Natural killer cell (primary cell): ENCODE results near the gene S100A6. TPM values are rescaled to one million over a fixed set of nuclear protein-coding genes. Genes with fewer than 3 reads are reported as not detected.
"Not testable (repeated sequence)": the region's sequence is repeated elsewhere in the genome, so short reads cannot be mapped to it uniquely, and the experiment has no call there.

Experiments used
- ATAC-seq, 3 donors: fragments of 150-1000 bp in 2 of 3; fragments of 200-7000 bp in 1 of 3; cut with Tn5 transposase; 1 replicate in 1 of 3; 2 replicates in 2 of 3; pipeline ENCODE4 v1.10.0; 2021; ENCODE audit warnings: mild to moderate bottlenecking in 2 of 3, moderate library complexity in 2 of 3
- DNase-seq, 2 donors: peaks; one replicate each; pipeline versions ENCODE4 v3.0.0 to v3.0.0-alpha.2; 2013 to 2021; ENCODE audit warnings: mixed read lengths in 1 of 2
- H3K27ac ChIP-seq: one replicate; pipeline ENCODE4 v1.5.1; 2013; ENCODE audit warnings: mild to moderate bottlenecking, low read length
- H3K27me3 ChIP-seq: one replicate; pipeline ENCODE4 v1.6.1; 2013; ENCODE audit warnings: low read length; ENCODE audit not compliant: control insufficient read depth, insufficient read depth
- H3K36me3 ChIP-seq: one replicate; pipeline ENCODE4 v1.6.1; 2013; ENCODE audit warnings: low read length; ENCODE audit not compliant: control insufficient read depth, insufficient read depth
- H3K4me1 ChIP-seq: one replicate; pipeline ENCODE4 v1.6.1; 2013; ENCODE audit warnings: low read length; ENCODE audit not compliant: control insufficient read depth, insufficient read depth
- H3K4me3 ChIP-seq: one replicate; pipeline ENCODE4 v1.5.1; 2013; ENCODE audit warnings: low read length
- H3K9me3 ChIP-seq: one replicate; pipeline ENCODE4 v1.6.1; 2013; ENCODE audit warnings: low read length; ENCODE audit not compliant: control insufficient read depth, insufficient read depth
- H3K27ac Mint-ChIP-seq, 2 donors: one replicate each; pipeline ENCODE4 v1.8.0; 2022; ENCODE audit warnings: mild to moderate bottlenecking in 2 of 2, mixed read lengths in 2 of 2, moderate library complexity in 1 of 2
- H3K27me3 Mint-ChIP-seq, 2 donors: one replicate each; pipeline ENCODE4 v1.8.0; 2022; ENCODE audit warnings: low read depth in 2 of 2, mixed read lengths in 2 of 2
- H3K36me3 Mint-ChIP-seq: one replicate; pipeline ENCODE4 v1.8.0; 2022; ENCODE audit warnings: mixed read lengths
- H3K4me1 Mint-ChIP-seq, 2 donors: one replicate each; pipeline ENCODE4 v1.8.0; 2022; ENCODE audit warnings: mixed read lengths in 2 of 2
- H3K4me3 Mint-ChIP-seq: one replicate; pipeline ENCODE4 v1.8.0; 2022; ENCODE audit warnings: mild to moderate bottlenecking, moderate library complexity, mixed read lengths
- H3K9me3 Mint-ChIP-seq, 2 donors: one replicate each; pipeline ENCODE4 v1.8.0; 2022; ENCODE audit warnings: mixed read lengths in 2 of 2
- CTCF ChIP-seq: fragments of 200-600 bp; IDR thresholded peaks from one replicate; pipeline ENCODE4 v1.8.0; 2022; ENCODE audit warnings: antibody characterized with exemption
- WGBS: methylation state at CpG from one replicate; pipeline ENCODE4 v1.1.7; 2013; ENCODE audit warnings: missing lambda C conversion rate; ENCODE audit not compliant: insufficient coverage; 5-methylcytosine and 5-hydroxymethylcytosine counted together
- intact Hi-C: fragments of 100-400 bp; cut with micrococcal nuclease; formaldehyde crosslinking; loops from one replicate; pipeline ENCODE4 v1.14.2; 2022
- total RNA-seq, 4 donors: library from RNA; stranded (reverse); fragments of 120-200 nt in 1 of 4; gene quantifications; one replicate each; pipeline versions ENCODE4 v1.2.3 to v1.2.4, GENCODE V29; 2013 to 2022

The S100A6 gene
- total RNA-seq, 3 donors from 2014 or later (not counting 1 experiment from before 2014, with no cell fraction given), result 174 to 261 (median 245) TPM

- DNase-seq, ATAC-seq: not testable (repeated sequence)
Observed at GRCh38 chr1:153521808-153522207, 14.0 kb downstream of the S100A6 start.

GRCh38 chr1:153520818-153521476, 14.8 kb downstream of the S100A6 start:
- DNase-seq (no peak), ATAC-seq (no peak)
- Mint-ChIP-seq H3K27me3 (no peaks in the 10 kb centered on the region), H3K4me3 (no peak overlapping the region), H3K27ac (no peak overlapping the region), H3K36me3 (no peaks in the 10 kb centered on the region), H3K4me1 (peaks cover 0 to 9% of the 10 kb centered on the region in 2 donors), H3K9me3 (no peaks in the 10 kb centered on the region)
- Histone ChIP-seq H3K36me3 (no peaks in the 10 kb centered on the region), H3K4me3 (no peak overlapping the region), H3K4me1 (no peaks in the 10 kb centered on the region), H3K27me3 (no peaks in the 10 kb centered on the region), H3K9me3 (no peaks in the 10 kb centered on the region), H3K27ac (no peak overlapping the region)
- 86% methylated on average over 3 of the region's 4 CpGs for WGBS
- no peak for TF ChIP-seq CTCF
- intact Hi-C loops, result no loop called here

More at GRCh38 chr1:153521808-153522207, 14.0 kb downstream of the S100A6 start:
- H3K27me3 ChIP-seq, intact Hi-C loops, H3K4me1 Mint-ChIP-seq, H3K27me3 Mint-ChIP-seq, H3K36me3 Mint-ChIP-seq, H3K9me3 ChIP-seq, H3K27ac Mint-ChIP-seq, H3K4me3 Mint-ChIP-seq, H3K4me3 ChIP-seq, H3K9me3 Mint-ChIP-seq, H3K27ac ChIP-seq, H3K36me3 ChIP-seq, H3K4me1 ChIP-seq: not testable (repeated sequence)
- 98% methylated on average over 37 of the region's 37 CpGs for WGBS

GRCh38 chr1:153520137-153520691, 15.6 kb downstream of the S100A6 start:
- not testable (repeated sequence) for H3K27ac Mint-ChIP-seq

GRCh38 chr1:153519242-153519641, 16.5 kb downstream of the S100A6 start:
- TF ChIP-seq CTCF, result no peak
- H3K4me3 Mint-ChIP-seq, result no peak overlapping the region
- H3K27ac Mint-ChIP-seq, result no peak overlapping the region
- 90% methylated on average over 3 of the region's 3 CpGs for WGBS
- H3K4me1 ChIP-seq, result peaks cover 4% of the 10 kb centered on the region
- no peak overlapping the region for H3K4me3 ChIP-seq
- no peaks in the 10 kb centered on the region for H3K36me3 ChIP-seq
- no peak for DNase-seq
- H3K27ac ChIP-seq, result no peak overlapping the region
- no peaks in the 10 kb centered on the region for H3K27me3 ChIP-seq
- no peak for ATAC-seq
- H3K9me3 Mint-ChIP-seq, result no peaks in the 10 kb centered on the region
- no peaks in the 10 kb centered on the region for H3K36me3 Mint-ChIP-seq
- H3K27me3 Mint-ChIP-seq, result no peaks in the 10 kb centered on the region
- H3K9me3 ChIP-seq, result no peaks in the 10 kb centered on the region
- peaks cover 0 to 9% of the 10 kb centered on the region in 2 donors for H3K4me1 Mint-ChIP-seq
- intact Hi-C loops, result no loop called here

More at GRCh38 chr1:153520137-153520691, 15.6 kb downstream of the S100A6 start:
- H3K9me3 ChIP-seq, H3K27me3 ChIP-seq, H3K27ac ChIP-seq, H3K4me1 ChIP-seq, H3K27me3 Mint-ChIP-seq, H3K4me3 Mint-ChIP-seq, H3K36me3 Mint-ChIP-seq, DNase-seq, H3K4me3 ChIP-seq, ATAC-seq, H3K4me1 Mint-ChIP-seq, H3K36me3 ChIP-seq, intact Hi-C loops, H3K9me3 Mint-ChIP-seq: not testable (repeated sequence)
- WGBS, result 96% methylated on average over 4 of the region's 5 CpGs
